HEK293T (cell line): ENCODE results near the gene RPS6KB1.
"Not testable (repeated sequence)": the region's sequence is repeated elsewhere in the genome, so short reads cannot be mapped to it uniquely, and the experiment has no call there.

ENCODE experiments used
- CTCF ChIA-PET: fragments of 350-600 bp; formaldehyde crosslinking; extraction: SDS; loops from one replicate; lab custom pipeline; 2021; ENCODE audit warnings: antibody characterized with exemption, inconsistent platforms; lab: Yijun Ruan, JAX
- POLR2A ChIA-PET: fragments of 350-600 bp; formaldehyde crosslinking; extraction: SDS; loops from one replicate; lab custom pipeline; 2020; ENCODE audit warnings: antibody characterized with exemption, inconsistent platforms; lab: Yijun Ruan, JAX
- DNase-seq: peaks from one replicate; pipeline ENCODE4 v3.0.0; 2012; ENCODE audit warnings: mixed read lengths; ENCODE audit errors: extremely low spot score
- ARNT ChIP-seq: fragments of 450-650 bp; IDR thresholded peaks from 2 replicates; pipeline ENCODE4 v1.6.1; 2017; ENCODE audit warnings: mild to moderate bottlenecking
- BHLHE40 ChIP-seq: fragments of 450-650 bp; IDR thresholded peaks from 2 replicates; pipeline ENCODE4 v1.6.1; 2016; ENCODE audit warnings: mild to moderate bottlenecking, moderate library complexity, borderline replicate concordance
- CTBP1 ChIP-seq: fragments of 450-650 bp; IDR thresholded peaks from 2 replicates; pipeline ENCODE4 v1.6.1; 2016; ENCODE audit warnings: borderline replicate concordance
- ELF4 ChIP-seq: fragments of 450-650 bp; IDR thresholded peaks from 2 replicates; pipeline ENCODE4 v1.6.1; 2017; ENCODE audit warnings: antibody characterized with exemption
- FOXA1 ChIP-seq: fragments of 450-650 bp; IDR thresholded peaks from 2 replicates; pipeline ENCODE4 v1.6.1; 2016; ENCODE audit warnings: mild to moderate bottlenecking
- FOXK2 ChIP-seq: fragments of 450-650 bp; IDR thresholded peaks from 2 replicates; pipeline ENCODE4 v1.6.1; 2016; ENCODE audit warnings: mild to moderate bottlenecking
- FOXM1 ChIP-seq: fragments of 450-650 bp; IDR thresholded peaks from 2 replicates; pipeline ENCODE4 v1.6.1; 2017; ENCODE audit warnings: mild to moderate bottlenecking, borderline replicate concordance
- HDGF ChIP-seq: fragments of 450-650 bp; IDR thresholded peaks from 2 replicates; pipeline ENCODE4 v1.6.1; 2017; ENCODE audit warnings: antibody characterized with exemption, borderline replicate concordance
- L3MBTL2 ChIP-seq: fragments of 450-650 bp; conservative IDR thresholded peaks from 2 replicates; pipeline ENCODE4 v1.6.1; 2016; ENCODE audit warnings: mild to moderate bottlenecking
- LEF1 ChIP-seq: fragments of 450-650 bp; IDR thresholded peaks from 2 replicates; pipeline ENCODE4 v1.6.1; 2017; ENCODE audit warnings: mild to moderate bottlenecking, borderline replicate concordance
- NFRKB ChIP-seq: fragments of 450-650 bp; IDR thresholded peaks from 2 replicates; pipeline ENCODE4 v1.6.1; 2016; ENCODE audit warnings: mild to moderate bottlenecking, moderate library complexity
- PKNOX1 ChIP-seq: fragments of 450-650 bp; IDR thresholded peaks from 2 replicates; pipeline ENCODE4 v1.6.1; 2016
- SP1 ChIP-seq: fragments of 450-650 bp; IDR thresholded peaks from 2 replicates; pipeline ENCODE4 v1.6.1; 2017
- SUZ12 ChIP-seq: fragments of 450-650 bp; IDR thresholded peaks from 2 replicates; pipeline ENCODE4 v1.6.1; 2016; ENCODE audit warnings: mild to moderate bottlenecking
- TARDBP ChIP-seq: fragments of 450-650 bp; IDR thresholded peaks from 2 replicates; pipeline ENCODE4 v1.6.1; 2016
- ZNF384 ChIP-seq: fragments of 450-650 bp; IDR thresholded peaks from 2 replicates; pipeline ENCODE4 v1.6.1; 2016

The RPS6KB1 gene

DNA sequence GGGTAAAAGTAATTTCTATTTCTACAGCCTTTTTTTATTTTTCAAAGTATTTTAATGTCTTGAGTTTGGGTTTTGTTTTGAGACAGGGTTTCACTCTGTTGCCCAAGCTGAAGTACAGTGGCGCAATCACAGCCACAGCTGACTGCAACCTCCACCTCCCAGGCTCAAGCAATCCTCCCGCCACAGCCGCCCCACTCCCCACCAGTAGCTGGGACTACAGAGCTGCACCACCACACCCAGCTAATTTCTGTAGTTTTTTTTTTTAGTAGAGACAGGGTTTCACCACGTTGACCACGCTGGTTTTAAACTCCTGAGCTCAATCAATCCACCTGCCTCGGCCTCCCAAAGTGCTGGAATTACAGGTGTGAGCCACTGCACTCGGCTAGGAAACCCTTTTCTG is 44.1 kb upstream of the RPS6KB1 start:
- CTCF ChIA-PET = no interaction called here
- POLR2A ChIA-PET = no interaction called here
- DNase-seq = no peak
- TF ChIP-seq LEF1 (no peak), HDGF (no peak), ZNF384 (no peak), PKNOX1 (no peak), BHLHE40 (no peak), FOXK2 (no peak), SUZ12 (no peak), NFRKB (no peak), FOXM1 (no peak), TARDBP (no peak), L3MBTL2 (no peak), CTBP1 (no peak), SP1 (no peak), FOXA1 (no peak), ELF4 (no peak), ARNT (no peak)

DNA sequence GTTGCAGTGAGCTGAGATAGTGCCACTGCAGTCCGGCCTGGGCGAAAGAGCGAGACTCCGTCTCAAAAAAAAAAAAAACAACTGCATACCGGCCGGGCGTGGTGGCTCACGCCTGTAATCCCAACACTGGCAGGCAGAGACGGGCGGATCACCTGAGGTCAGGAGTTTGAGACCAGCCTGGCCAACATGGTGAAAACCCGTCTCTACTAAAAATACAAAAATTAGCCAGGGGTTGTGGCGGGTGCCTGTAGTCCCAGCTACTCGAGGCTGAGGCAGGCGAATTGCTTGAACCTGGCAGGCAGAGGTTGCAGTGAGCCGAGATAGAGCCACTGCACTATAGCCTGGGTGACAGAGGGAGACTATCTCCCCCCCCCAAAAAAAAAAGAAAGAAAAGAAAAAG is 42.6 kb upstream of the RPS6KB1 start:
- DNase-seq, CTCF ChIA-PET: not testable (repeated sequence)
- POLR2A ChIA-PET = interaction anchor here (1.0 kb wide), 1 partner anchor 10 kb away, joined by 3 read pairs; no protein-coding TSS in a partner anchor

DNA sequence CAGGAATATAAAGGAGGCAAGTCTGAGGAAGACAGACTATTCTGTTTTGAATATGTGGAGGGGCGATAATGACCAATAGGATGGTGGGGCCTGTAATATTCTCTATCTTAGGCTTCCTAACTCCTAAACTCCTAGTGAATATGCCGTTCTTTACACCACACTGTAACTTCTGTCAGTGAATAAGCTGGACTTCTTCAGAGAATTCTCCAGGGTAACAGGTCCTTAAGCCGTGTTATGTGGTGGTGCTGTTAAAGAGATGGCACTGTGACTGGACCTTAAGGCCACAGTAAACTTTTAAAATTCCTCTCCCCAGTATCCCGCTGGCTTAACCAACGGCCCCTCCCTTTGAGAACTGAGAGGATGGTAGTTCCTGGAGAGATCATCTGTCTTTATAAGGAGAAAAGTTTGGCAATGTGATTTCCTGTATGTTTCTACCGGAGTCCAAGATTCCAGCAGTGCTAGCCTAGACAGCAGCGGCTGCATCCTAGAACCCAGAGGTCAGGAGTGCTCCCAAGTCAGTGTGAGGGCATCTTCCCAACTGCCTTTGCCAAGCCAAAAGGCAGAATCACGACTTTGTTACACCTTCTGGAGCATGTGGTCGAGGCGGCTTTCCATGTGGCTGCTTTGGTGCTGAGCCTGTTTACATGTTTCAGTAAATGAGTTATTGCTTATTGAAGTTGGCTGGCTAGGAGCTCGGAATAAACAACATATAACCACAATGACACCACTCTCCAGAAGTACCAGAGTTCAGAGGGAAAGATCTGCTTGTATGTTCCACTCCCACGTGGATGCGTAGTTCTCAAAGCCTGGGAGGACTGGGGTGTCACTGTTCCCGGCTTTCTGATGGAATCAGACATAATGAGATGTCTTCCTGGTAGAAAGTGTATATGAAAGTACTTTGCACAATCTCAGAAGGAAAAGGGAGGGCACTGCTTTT is 41.2 kb upstream of the RPS6KB1 start:
- no peak for DNase-seq
- TF ChIP-seq L3MBTL2 = no peak
- no peak for TF ChIP-seq NFRKB
- no peak for TF ChIP-seq FOXM1
- TF ChIP-seq FOXK2 = no peak
- TF ChIP-seq FOXA1 = no peak
- no peak for TF ChIP-seq LEF1
- TF ChIP-seq PKNOX1 = no peak
- TF ChIP-seq SUZ12 = no peak
- TF ChIP-seq HDGF = no peak
- TF ChIP-seq BHLHE40 = no peak
- TF ChIP-seq TARDBP = no peak
- no peak for TF ChIP-seq ZNF384
- TF ChIP-seq ELF4 = no peak
- TF ChIP-seq SP1 = no peak
- TF ChIP-seq ARNT = no peak
- no peak for TF ChIP-seq CTBP1
- ChIA-PET POLR2A (no interaction called here), CTCF (no interaction called here)

- POLR2A ChIA-PET, CTCF ChIA-PET, DNase-seq: not testable (repeated sequence)
These were observed 40.1 kb upstream of the RPS6KB1 start for GRCh38 chr17:59852847-59853167.

DNA sequence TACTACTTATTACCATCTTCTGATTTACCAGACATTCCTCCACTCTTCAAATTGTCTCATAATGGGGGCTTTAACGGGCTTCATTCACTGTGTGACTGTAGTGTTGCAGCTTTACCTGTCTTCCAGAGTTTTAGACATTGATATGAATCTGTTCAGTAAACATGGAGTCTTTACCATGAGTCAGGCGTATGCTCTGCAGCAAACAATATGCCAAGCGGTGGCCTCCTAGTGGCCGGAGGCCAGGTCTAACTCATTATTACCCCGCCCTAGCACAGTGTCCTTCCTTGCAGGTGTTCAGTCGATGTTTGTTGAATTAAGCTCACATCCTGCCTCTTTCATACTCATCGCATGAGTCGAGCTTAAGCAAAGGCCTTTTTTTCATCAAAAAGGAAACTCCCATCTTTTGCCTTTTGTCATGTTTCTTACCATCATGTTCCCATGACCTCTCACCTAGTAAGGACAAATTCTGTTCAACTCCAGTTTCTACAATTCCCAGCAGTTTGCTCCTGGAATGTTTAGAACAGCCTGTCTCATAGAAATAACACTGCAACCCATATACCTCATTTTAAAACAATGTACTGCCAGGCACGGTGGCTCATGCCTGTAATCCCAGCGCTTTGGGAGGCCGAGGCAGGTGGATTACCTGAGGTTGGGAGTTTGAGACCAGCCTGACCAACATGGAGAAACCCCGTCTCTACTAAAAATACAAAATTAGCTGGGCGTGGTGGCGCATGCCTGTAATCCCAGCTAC is 39.6 kb upstream of the RPS6KB1 start:
- ChIA-PET POLR2A (no interaction called here), CTCF (interaction anchor here (0.6 kb wide), 1 partner anchor 365 kb away, joined by 3 read pairs; no protein-coding TSS in a partner anchor)
- DNase-seq = peak; percentile 42
- TF ChIP-seq FOXM1 (no peak), TARDBP (no peak), LEF1 (no peak), NFRKB (no peak), L3MBTL2 (no peak), FOXA1 (no peak)

- DNase-seq, POLR2A ChIA-PET: not testable (repeated sequence)
- CTCF ChIA-PET = interaction anchor here (0.6 to 0.8 kb wide), 3 partner anchors 99 to 366 kb away, joined by 3 to 6 read pairs (median 3); no protein-coding TSS in a partner anchor
These were observed 38.8 kb upstream of the RPS6KB1 start for GRCh38 chr17:59853919-59854729.
